Activated CD4-positive, alpha-beta T cell treated with anti-CD3 and anti-CD28 coated beads, Interleukin-2, amount 50 U/mL, for 48 hours (primary cell): ENCODE measurements around the gene PHTF2.

Experiments
- DNase-seq, 2 experiments: peaks; one replicate each; pipeline ENCODE4 v3.0.0-alpha.2; 2020

The PHTF2 gene

DNA sequence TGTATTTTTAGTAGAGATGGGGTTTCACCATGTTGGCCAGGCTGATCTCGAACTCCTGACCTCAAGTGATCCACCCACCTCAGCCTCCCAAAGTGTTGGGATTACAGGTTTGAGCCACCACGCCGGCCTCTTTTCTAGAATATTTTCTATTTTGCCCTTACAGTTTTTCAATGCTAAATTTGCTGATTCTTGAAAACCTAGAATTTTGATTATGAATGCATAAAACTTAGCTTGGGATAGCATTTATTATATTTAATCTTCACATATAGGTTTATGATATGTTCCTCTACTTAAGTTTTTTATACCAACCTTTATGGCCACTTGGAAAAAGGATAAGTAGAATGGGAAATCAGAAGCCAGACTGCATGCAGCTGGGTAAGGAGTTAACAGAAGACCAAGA is 2.5 kb upstream of the PHTF2 start:
- no peak for DNase-seq

- DNase-seq, result no peak
These were observed 1.6 kb upstream of the PHTF2 start for GRCh38 chr7:77796960-77797359.

- no peak for DNase-seq
These were observed 709 bp upstream of the PHTF2 start for GRCh38 chr7:77797734-77798393.

- DNase-seq, result peak; percentile 30 to 32
These were observed 748 bp downstream of the PHTF2 start for GRCh38 chr7:77799078-77799964.

GRCh38 chr7:77800158-77800557 is 1.6 kb downstream of the PHTF2 start:
- peak; percentile 18 to 31 for DNase-seq

- DNase-seq, result no peak
These were observed 2.2 kb downstream of the PHTF2 start for GRCh38 chr7:77800730-77801129.

GRCh38 chr7:77802557-77803405 is 4.2 kb downstream of the PHTF2 start:
- DNase-seq, result no peak

GRCh38 chr7:77806425-77806824 is 7.9 kb downstream of the PHTF2 start:
- DNase-seq, result no peak

DNA sequence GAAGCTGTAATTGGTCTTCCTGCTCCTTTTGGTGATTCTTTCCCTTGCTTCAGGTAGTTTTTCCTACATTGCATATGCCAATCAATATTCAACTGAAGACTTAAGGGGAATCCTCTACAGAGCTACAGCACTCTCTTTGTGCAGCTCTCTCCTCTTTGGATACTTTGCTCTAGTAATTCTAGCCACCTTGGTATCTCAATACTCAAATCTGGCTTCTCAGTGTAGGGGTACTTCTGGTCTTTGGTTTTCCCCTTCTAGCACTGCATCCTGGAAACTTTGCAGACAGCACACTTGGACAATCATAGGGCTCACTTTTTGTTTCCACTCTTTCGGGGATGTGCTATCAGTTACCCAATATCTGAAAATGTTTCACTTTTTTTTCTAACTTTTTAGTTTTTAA is 9.9 kb downstream of the PHTF2 start:
- no peak for DNase-seq

- no peak for DNase-seq
These were observed 13.1 kb downstream of the PHTF2 start for GRCh38 chr7:77811516-77812289.

DNA sequence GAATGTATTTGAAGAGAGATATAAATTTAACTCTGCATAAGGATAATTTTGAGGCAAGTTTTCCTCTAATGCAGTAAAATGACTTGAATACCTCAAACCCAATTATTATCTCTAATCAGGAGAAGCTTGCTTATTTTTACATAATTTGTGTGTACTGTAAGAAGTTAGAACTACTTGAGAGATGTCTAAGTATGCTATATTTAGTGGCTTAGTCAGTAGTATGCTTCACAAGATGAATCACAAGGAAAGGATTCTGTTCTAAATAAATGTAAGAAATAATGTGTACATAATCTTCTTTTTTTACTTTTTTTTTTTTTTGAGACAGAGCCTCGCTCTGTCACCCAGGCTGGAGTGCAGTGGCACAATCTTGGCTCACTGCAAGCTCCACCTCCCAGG is 13.7 kb downstream of the PHTF2 start:
- DNase-seq, result no peak

- DNase-seq, result no peak
These were observed 14.6 kb downstream of the PHTF2 start for GRCh38 chr7:77813180-77813579.

GRCh38 chr7:77819021-77819420 is 20.4 kb downstream of the PHTF2 start:
- DNase-seq, result no peak

DNA sequence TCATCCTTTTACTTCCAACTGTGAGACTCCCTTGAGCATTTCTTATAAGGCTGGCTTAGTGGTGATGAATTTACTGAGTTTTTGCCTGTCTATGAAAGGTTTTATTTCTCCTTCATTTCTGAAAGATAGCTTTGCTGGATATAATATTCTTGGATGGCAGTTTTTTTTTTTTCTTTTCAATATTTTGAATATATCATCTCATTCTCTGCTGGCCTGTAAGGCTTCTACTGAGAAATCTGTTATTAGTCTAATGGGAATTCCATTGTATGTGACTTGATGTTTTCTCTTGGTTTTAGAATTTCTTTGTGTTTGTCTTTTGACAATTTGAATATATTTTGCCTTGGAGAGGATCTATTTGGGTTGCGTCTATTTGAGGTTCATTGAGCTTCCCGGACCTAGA is 22.4 kb downstream of the PHTF2 start:
- no peak for DNase-seq

DNA sequence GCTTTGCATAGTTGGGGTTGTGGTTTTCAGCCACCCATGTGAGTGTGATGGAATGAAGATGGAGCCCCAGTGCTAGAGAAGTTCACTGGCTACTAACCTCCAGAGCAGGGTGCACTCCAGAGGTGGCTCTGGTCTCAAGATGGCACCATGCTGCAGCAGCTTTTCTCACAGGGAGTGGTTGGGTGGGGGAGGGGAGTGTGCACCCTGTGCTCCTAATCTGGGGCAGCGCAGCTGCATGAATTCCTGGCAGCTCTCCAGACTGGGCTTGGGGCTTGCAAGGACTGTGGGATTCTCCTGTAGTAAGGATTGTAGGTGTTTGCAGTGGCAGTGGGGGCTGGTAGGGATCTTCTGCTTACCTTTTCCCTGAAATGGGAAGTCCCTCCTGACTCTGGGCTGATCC is 23.7 kb downstream of the PHTF2 start:
- DNase-seq, result no peak

- DNase-seq, result no peak
These were observed 25.2 kb downstream of the PHTF2 start for GRCh38 chr7:77823787-77824186.

DNA sequence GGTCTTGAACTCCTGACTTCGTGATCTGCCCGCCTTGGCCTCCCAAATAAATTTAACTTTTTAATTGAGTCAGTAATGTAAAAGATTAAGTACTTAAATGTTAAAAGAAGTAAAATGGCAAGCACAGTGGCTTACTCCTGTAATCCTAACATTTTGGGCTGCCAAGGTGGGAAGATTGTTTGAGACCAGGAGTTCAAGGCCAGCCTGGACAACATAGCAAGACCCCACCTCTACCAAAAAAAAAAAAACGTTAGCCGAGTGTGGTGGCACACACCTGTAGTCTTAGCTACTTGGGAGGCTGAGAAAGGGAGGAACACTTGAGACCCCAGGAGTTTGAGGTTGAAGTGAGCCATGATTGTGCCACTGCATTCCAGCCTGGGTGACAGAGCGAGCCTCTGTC is 26.1 kb downstream of the PHTF2 start:
- no peak for DNase-seq

- DNase-seq, result no peak
These were observed 26.6 kb downstream of the PHTF2 start for GRCh38 chr7:77825131-77825530.

DNA sequence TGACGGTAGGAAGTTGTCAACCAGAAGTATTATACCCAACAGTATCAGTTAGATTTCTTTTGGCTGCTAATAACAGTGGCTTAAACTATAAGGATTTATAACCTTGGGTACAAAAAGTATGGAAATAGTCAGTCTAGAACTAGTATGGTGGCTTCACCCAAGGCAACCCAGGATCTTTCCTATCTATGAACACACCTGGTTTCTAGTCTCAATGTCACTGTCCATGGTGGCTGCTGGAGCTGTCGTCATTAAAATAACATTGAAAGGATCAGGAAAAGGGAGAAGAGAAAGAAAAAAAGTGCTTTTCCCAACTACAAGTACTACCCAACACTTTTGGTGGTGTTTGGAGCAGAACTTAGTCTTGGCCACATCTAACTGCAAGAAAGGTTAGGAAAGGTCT is 27.7 kb downstream of the PHTF2 start:
- no peak for DNase-seq

- DNase-seq, result no peak
These were observed 29.4 kb downstream of the PHTF2 start for GRCh38 chr7:77827999-77828398.

- DNase-seq, result no peak
These were observed 32.2 kb downstream of the PHTF2 start for GRCh38 chr7:77830649-77831355.

DNA sequence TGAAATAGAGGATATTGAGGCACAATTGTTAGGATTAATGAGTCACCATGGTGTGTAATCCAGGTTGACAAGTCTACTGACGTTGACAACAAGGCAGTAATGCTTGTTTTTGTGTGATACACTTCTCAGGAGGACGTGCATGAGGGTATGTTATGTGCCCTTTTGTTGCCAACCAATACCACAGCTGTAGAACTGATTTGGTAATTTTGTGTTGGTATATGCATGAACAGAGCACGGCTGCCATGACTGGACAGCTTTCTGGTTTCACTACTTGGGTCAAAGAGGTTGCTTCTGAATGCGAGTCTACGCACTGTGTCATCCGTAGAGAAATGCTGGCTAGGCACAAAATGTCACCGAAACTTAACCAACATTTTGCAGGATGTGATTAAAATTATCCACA is 32.9 kb downstream of the PHTF2 start:
- DNase-seq, result peak; percentile 42 to 56
